MG63 (cell line): Measurements from ENCODE around the gene CHD1. TPM values are rescaled to one million over a fixed set of nuclear protein-coding genes. Genes with fewer than 3 reads are reported as not detected.

Source experiments
- DNase-seq: peaks from one replicate; pipeline ENCODE4 v3.0.0-alpha.2; 2020
- H3K27me3 ChIP-seq: fragments of 250-450 bp; sonication (Bioruptor Pico); 2 replicates; pipeline ENCODE4 v1.5.1; 2020; ENCODE audit warnings: mild to moderate bottlenecking, moderate library complexity
- H3K36me3 ChIP-seq: fragments of 250-450 bp; sonication (Bioruptor Pico); 2 replicates; pipeline ENCODE4 v1.5.1; 2020; ENCODE audit warnings: mild to moderate bottlenecking, moderate library complexity
- H3K4me3 ChIP-seq: fragments of 250-450 bp; sonication (Bioruptor Pico); 2 replicates; pipeline ENCODE4 v1.5.1; 2020; ENCODE audit warnings: mild to moderate bottlenecking, moderate library complexity
- H3K9me3 ChIP-seq: fragments of 250-450 bp; sonication (Bioruptor Pico); 2 replicates; pipeline ENCODE4 v1.5.1; 2020; ENCODE audit warnings: mild to moderate bottlenecking, moderate library complexity
- total RNA-seq: library from RNA; depleted of rRNA; stranded (reverse); fragments of >200 nt; shearing (Covaris generic); gene quantifications from 2 replicates; pipeline ENCODE4 v1.2.3, GENCODE V29; 2014; ENCODE audit warnings: low replicate concordance

Gene CHD1
- total RNA-seq, 1 experiment from 2014 or later: 27.0 TPM

DNA sequence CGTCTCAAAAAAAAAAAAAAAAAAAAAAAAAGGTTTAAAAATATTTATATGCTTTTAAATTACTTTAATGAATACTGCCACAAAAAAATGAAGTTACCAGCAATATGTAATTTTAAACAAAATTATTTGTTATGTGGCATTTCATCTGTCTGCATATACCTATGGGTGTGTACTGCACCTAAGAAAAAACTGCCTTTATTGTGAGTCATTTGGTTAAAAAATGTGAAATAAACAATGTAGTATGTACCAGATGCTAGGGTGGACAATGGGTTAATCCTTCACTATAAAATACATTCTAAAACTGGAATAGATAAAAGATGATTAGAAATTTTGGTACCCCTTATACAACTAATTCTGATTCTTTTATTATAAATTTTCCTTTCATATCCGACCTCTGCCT, 12.3 kb downstream of the CHD1 start:
- Histone ChIP-seq H3K9me3 (no peaks in the 10 kb centered on the region), H3K36me3 (peaks cover 75% of the 10 kb centered on the region), H3K4me3 (no peak overlapping the region), H3K27me3 (no peaks in the 10 kb centered on the region)
- DNase-seq: no peak

DNA sequence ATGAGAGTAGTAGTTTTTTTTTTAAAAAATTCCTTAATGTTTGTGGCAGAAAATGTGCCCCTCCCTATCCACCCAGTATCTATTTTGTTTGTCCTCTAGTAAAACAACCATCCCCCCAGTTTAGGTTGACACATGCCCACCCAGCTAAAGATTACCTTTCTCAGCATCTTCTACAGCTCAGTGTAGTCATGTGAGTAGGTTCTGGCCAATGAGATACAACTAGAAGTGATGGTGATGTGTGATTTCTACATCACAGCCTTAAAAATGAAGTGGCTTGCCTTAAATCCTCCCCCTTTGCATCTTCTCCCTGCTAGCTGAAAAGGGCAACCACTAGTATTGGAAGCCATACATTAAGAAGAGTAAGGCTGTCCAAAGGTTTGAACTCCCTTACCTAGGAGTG, 14.9 kb downstream of the CHD1 start:
- no peaks in the 10 kb centered on the region for H3K27me3 ChIP-seq
- DNase-seq: no peak
- H3K4me3 ChIP-seq: no peak overlapping the region
- H3K9me3 ChIP-seq: no peaks in the 10 kb centered on the region
- peaks cover 53% of the 10 kb centered on the region for H3K36me3 ChIP-seq

DNA sequence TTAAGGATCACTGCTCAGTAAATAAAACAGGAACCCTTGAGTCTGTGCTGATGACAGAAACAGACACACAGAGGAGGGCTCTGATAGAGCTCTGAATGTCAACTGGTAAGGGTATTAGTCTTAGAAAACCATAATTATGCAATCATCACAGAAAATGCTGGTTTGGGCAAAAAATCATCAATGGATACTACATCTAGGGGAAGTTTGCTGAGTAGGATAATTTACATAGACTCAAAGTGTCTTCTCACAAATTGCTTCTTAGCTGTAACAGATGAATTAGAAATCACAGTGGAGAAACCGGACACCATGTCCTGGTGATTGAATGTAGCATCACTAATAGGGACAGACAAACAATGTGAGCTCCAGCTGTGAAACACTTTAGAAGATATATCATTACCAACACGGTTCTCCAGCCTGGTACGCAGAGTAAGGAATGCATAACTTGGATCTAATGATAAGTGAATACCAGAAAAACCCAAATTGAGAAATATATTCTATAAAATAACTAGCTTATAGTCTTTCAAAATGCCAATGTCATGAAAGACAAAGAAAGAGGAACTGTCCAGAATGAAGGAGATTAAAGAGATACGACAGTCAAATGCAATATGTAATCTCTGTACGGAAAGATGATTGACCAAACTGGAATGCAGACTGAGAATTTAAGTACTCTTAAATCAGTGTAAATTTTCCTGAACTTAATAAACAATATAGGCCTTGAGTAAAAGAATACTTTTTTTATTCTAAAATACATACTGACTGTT, 17.3 kb downstream of the CHD1 start:
- Histone ChIP-seq H3K27me3 (no peaks in the 10 kb centered on the region), H3K9me3 (no peaks in the 10 kb centered on the region), H3K36me3 (peaks cover 38% of the 10 kb centered on the region), H3K4me3 (no peak overlapping the region)
- no peak for DNase-seq

DNA sequence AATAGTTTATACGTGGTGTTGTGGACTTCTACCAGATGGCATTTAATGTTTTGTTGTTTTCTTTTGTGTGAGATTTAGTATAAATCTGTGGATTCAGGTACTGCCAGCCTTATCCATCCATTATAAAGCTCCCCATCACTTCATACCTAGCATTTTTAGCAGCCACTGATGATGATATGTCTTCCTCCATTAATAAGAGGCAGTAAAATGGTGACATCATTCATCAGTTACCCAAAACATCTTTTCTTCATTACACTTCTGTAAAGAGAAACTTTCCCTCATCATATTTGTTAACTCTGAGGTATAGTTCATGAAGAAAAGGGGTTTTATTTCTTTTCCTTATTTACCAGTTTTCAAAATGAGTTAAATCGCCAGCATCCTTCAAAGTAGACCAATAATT, 19.4 kb downstream of the CHD1 start:
- H3K9me3 ChIP-seq: no peaks in the 10 kb centered on the region
- DNase-seq: no peak
- no peak overlapping the region for H3K4me3 ChIP-seq
- peaks cover 30% of the 10 kb centered on the region for H3K36me3 ChIP-seq
- H3K27me3 ChIP-seq: no peaks in the 10 kb centered on the region

DNA sequence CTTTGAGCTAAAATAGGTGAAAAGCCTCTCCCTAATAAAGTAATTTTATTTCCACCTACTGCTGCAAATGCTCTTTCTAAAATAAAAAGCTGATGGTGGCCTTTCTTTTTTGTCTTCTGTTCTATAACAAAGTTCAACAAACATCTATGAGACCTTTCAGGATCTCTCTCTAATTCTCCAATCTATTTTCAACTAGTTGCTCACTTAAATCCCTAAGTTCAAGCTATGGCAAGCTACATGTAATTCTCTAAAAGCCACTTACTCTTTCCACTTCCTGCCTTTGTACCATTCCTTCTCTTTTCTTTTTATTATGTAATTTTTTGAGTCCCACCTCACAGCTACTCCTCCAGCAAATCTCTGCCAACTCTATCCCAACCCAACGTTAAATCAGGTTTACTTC, 20.9 kb downstream of the CHD1 start:
- no peaks in the 10 kb centered on the region for H3K27me3 ChIP-seq
- no peaks in the 10 kb centered on the region for H3K9me3 ChIP-seq
- DNase-seq: no peak
- peaks cover 32% of the 10 kb centered on the region for H3K36me3 ChIP-seq
- no peak overlapping the region for H3K4me3 ChIP-seq

DNA sequence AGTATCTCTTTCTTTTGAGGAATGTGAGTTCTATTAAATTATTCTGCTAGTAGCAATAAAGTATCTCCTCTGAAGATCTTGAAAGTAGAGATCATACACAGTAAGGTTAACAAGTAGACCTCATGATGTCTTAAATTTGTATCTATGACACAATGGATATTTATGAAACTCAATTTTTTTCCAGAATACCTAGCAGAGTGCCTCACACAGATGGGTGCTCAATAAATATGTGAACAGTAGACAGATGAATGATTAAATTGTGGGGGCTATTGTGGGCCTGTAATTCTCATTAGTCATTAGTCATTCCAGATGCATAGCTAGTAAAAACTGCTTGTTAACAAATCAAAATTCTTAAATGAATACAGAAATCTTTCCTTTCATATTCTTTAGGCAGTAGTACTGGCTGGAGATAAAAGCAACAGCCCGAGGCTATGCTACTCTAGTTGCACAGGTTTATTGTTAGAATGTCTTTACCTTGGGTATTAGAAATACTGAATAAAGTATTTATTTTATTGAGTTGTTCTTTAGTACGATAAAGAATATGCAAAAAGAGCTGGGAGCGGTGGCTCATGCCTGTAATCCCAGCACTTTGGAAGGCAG, 22.0 kb downstream of the CHD1 start:
- H3K9me3 ChIP-seq: no peaks in the 10 kb centered on the region
- no peaks in the 10 kb centered on the region for H3K27me3 ChIP-seq
- DNase-seq: no peak
- H3K4me3 ChIP-seq: no peak overlapping the region
- peaks cover 39% of the 10 kb centered on the region for H3K36me3 ChIP-seq

DNA sequence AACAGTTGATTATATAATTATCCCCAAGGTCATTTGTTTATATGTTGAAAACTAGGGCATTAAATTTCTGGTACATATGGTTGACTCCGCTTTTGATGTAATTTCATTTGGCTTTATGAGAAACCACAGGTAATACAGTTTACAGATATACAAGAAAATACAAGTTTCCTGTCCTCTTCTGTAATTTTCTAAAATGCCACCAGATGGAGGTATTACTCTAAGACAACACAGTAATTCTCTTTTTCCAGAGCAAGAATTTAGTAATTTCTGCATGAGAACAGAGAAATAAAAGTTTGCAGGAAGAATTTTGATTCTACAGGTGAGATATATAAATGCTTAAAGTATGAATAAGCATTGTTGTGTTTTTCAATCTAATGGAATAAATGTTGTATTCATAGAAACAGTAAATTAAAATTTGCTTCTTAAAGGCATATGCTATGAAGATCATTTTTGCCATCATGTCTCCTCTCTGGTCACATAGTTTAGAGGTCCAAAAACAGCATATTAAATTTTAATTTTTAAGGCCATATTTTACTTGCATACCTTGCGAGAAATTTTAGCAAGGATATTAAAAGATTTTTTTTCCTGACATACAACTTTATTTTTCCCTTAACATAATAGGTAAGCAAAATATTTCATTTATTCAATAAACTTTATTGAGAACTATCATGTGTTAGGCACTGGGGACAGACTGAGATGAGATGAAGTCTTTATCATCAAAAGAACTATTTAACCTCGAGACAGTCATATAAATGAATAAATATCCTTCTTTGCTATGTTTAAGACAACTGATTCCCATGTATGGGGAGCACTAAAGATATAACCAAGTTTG, 22.7 kb downstream of the CHD1 start:
- no peak for DNase-seq
- Histone ChIP-seq H3K27me3 (no peaks in the 10 kb centered on the region), H3K36me3 (peaks cover 36% of the 10 kb centered on the region), H3K9me3 (no peaks in the 10 kb centered on the region), H3K4me3 (no peak overlapping the region)

DNA sequence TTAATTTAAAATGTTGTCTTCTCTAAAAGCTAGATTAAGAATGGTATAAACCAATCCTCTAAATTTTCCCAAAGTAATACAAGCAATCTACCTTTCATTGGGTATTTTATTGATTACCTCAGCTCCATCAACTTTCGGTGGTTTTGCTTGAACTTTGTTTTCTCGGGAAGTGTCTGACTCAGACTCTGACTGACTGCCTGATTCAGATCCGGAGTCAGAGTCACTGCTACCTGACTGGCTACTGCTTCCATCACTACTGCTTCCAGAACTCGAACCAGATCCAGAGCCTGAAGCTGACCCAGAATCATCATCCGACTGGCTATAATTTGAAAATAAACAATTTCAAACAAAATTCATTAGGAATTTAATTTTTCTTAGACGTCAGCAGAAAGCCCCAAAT, 24.0 kb downstream of the CHD1 start:
- no peaks in the 10 kb centered on the region for H3K9me3 ChIP-seq
- H3K4me3 ChIP-seq: no peak overlapping the region
- H3K36me3 ChIP-seq: peaks cover 46% of the 10 kb centered on the region
- DNase-seq: no peak
- H3K27me3 ChIP-seq: no peaks in the 10 kb centered on the region

DNA sequence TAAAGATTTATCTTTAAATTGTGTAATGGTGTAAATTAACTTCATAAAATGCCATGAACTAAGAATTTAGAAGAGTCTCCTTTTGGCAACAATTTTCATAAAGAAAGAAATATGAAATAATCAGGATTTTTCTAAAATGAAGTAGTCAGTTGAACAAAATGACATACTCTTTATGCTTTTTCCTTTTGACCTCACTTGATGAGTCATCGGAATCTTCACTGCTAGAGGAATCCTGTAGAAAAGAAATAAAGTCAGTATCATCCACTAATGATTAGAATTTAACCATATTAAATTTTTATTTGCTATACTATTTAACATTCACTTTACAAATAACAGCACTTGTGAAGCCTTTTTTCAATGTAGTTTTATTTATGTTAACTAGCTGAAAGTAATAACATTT, 26.1 kb downstream of the CHD1 start:
- no peak for DNase-seq
- peaks cover 62% of the 10 kb centered on the region for H3K36me3 ChIP-seq

DNA sequence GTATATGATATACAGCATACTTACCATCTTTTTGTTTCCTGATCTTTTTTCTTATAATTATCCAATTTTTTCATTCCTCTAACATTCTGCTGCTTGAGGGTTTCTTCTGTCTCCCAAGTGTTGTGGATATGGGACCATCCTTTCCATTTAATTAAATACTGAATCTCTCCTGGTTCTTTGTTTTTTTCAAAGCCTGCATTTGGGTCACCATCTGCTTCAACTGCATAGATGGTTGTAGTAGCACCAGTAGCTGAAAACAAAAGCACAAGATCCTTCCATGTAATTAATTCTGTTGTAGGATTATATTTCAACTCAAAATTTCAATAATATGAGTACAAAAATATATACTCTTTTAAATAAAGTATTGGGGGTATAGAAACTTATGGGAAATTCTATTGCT, 29.4 kb downstream of the CHD1 start:
- peaks cover 86% of the 10 kb centered on the region for H3K36me3 ChIP-seq
- H3K9me3 ChIP-seq: no peaks in the 10 kb centered on the region

More for the DNA sequence above, 26.1 kb downstream of the CHD1 start:
- no peaks in the 10 kb centered on the region for H3K9me3 ChIP-seq
- no peak overlapping the region for H3K4me3 ChIP-seq
- H3K27me3 ChIP-seq: no peaks in the 10 kb centered on the region

DNA sequence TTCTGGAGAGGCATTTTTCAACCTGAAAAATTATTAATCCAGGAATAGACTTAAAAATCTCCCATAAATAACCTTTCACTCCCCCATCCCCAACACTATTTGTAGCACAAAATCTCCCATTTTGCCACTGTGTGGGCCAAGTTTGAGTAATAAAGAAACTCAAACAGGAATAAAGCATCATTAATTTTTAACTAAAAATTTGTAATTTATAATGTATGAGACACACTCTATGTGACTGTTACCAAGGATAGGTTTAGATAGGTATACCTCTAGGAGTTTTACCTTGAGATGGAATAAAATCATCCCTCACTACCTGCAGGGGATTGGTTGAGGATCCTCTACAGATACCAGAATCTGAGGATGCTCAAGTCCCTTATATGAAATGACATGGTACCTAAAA, 30.1 kb downstream of the CHD1 start:
- Histone ChIP-seq H3K4me3 (no peak overlapping the region), H3K9me3 (no peaks in the 10 kb centered on the region), H3K27me3 (no peaks in the 10 kb centered on the region), H3K36me3 (peaks cover 86% of the 10 kb centered on the region)
- no peak for DNase-seq

More for the DNA sequence above, 29.4 kb downstream of the CHD1 start:
- Histone ChIP-seq H3K4me3 (no peak overlapping the region), H3K27me3 (no peaks in the 10 kb centered on the region)
- no peak for DNase-seq

DNA sequence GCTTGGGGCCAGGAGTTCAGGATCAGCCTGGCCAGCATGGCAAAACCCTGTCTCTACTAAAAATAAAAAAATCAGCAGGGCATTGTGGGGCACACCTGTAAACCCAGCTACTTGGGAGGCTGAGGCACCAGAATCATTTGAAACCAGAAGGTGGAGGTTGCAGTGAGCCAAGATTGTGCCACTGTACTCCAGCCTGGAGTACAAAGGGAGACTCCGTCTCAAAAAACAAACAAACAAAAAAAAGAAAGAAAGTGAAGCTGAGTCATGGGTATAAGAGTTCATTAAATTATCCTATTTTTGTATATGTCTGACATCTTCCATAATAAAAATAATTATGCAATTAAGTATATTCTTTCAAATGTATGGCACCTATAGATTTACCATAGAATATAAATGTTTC, 37.2 kb downstream of the CHD1 start:
- H3K36me3 ChIP-seq: peaks cover 92% of the 10 kb centered on the region
- no peak overlapping the region for H3K4me3 ChIP-seq
- no peaks in the 10 kb centered on the region for H3K9me3 ChIP-seq
- H3K27me3 ChIP-seq: no peaks in the 10 kb centered on the region
- no peak for DNase-seq

DNA sequence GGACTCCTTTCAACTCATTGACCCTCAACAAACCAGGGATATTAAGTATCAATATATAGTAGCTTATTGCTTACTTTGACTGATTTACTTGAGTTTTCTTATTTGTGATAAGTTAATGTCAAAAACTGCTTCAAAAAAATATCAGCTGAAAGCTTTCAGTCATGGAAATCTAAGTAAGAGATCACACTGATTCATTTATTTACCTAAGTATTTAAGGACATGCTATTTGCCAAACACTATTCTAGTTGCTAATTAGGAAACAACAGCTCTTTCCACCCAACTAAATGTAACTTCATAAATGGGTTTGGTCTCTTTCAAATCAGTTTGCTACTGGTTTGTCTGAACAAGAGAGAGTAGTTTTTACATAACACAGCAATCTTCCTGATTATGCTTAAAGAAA, 48.2 kb downstream of the CHD1 start:
- no peak for DNase-seq
- H3K36me3 ChIP-seq: peaks cover 84% of the 10 kb centered on the region

DNA sequence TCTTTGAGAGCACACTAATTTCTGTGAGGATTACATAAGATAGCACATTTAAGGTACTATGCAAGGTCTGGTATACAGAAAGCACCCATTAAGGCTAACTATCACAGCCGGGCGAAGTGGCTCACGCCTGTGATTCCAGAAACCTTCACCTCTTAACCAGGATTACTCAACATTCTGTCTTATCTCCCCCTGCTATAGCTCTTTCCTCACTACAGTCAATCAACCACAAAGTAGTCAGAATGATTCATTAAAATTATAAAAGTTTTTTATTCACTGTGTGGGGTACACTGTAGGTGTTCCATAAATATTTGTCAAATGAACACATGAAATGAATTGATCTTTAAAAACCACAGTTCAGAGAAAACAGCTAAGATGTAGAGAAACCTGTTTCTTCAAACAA, 48.7 kb downstream of the CHD1 start:
- peaks cover 84% of the 10 kb centered on the region for H3K36me3 ChIP-seq
- no peak overlapping the region for H3K4me3 ChIP-seq
- DNase-seq: no peak
- H3K9me3 ChIP-seq: no peaks in the 10 kb centered on the region; the same call in 1 of the 2 replicates
- H3K27me3 ChIP-seq: no peaks in the 10 kb centered on the region

More for the DNA sequence above, 48.2 kb downstream of the CHD1 start:
- no peak overlapping the region for H3K4me3 ChIP-seq
- no peaks in the 10 kb centered on the region; the same call in 1 of the 2 replicates for H3K9me3 ChIP-seq
- no peaks in the 10 kb centered on the region for H3K27me3 ChIP-seq

DNA sequence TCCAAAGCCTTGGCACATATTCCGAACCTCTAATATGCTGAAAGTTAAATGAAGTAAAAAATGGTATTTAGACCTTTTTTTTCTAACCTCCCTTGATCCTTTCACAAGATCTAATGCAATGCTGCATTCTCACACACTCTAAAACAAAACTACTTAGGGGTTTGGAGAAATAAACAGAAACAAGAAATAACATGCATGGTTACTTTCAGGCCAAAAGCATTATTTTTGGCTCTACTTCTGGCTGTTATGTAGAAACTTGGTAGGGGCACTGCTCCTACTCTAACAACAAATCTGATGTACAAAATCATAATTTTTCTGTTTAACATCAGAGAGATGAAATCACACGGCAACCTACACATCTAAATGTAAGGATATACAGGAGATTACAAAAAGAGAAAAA, 51.2 kb downstream of the CHD1 start:
- peaks cover 94% of the 10 kb centered on the region for H3K36me3 ChIP-seq
- H3K4me3 ChIP-seq: no peak overlapping the region
- no peak for DNase-seq
- no peaks in the 10 kb centered on the region; the same call in 1 of the 2 replicates for H3K9me3 ChIP-seq
- H3K27me3 ChIP-seq: no peaks in the 10 kb centered on the region

DNA sequence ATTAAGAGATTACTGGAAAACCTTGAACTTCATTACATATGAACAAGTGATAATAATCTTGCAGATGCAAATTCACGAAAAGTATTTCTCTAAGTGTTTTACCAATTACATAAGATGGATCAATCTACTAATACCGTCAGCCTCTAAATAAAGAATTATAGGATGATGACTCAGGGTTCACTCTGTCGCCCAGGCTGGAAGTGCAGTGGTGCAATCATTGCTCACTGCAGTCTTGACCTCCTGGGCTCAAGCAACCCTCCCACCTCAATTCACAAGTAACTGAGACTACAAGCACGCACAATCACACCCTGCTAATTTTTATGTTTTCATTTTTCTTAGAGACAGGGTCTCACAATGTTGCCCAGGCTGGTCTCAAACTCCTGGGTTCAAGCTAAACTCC, 56.1 kb downstream of the CHD1 start:
- peak; percentile 44 for DNase-seq
- peaks cover 91% of the 10 kb centered on the region for H3K36me3 ChIP-seq
- no peaks in the 10 kb centered on the region for H3K27me3 ChIP-seq
- H3K4me3 ChIP-seq: no peak overlapping the region
- H3K9me3 ChIP-seq: no peaks in the 10 kb centered on the region

DNA sequence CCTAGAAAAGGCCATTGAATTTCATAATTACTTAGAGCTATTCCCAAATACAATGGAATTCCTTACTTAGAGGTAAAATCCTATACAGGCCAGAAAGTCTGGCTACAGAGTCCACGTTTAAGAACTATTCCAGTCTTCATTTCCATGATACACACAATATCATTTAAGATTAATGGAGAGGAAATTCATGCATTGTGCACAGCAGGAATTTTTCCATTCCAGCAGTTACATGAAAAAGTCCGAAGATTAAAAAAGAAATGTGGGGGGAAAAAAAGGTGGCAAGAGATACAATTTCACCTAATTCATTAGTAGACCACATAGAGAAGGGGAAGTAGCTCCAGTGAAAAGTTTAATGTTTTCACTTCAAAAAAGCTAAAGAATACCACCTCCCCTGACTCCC, 63.1 kb downstream of the CHD1 start:
- Histone ChIP-seq H3K4me3 (no peak overlapping the region), H3K27me3 (no peaks in the 10 kb centered on the region), H3K36me3 (peaks cover 81% of the 10 kb centered on the region), H3K9me3 (no peaks in the 10 kb centered on the region)
- no peak for DNase-seq
